RWPE2 (cell line): ENCODE results near the gene LIMS1.

Experiments used
- ATAC-seq: fragments of 200-7000 bp; cut with Tn5 transposase; 3 replicates; pipeline ENCODE4 v1.9.1; 2021; ENCODE audit warnings: low read depth
- DNase-seq: peaks from one replicate; pipeline ENCODE4 v3.0.0-alpha.2; 2020; ENCODE audit warnings: low spot score
- H3K27ac ChIP-seq: fragments of 450-650 bp; 2 replicates; pipeline ENCODE4 v1.5.1; 2017; ENCODE audit warnings: mild to moderate bottlenecking; ENCODE audit not compliant: poor library complexity, severe bottlenecking
- H3K27me3 ChIP-seq: fragments of 250-450 bp; sonication (Bioruptor Pico); 2 replicates; pipeline ENCODE4 v1.5.1; 2021; ENCODE audit warnings: mild to moderate bottlenecking, moderate library complexity; ENCODE audit not compliant: insufficient read depth, poor library complexity, severe bottlenecking
- H3K36me3 ChIP-seq: fragments of 250-450 bp; sonication (Bioruptor Pico); 2 replicates; pipeline ENCODE4 v1.5.1; 2020; ENCODE audit warnings: low read depth, mild to moderate bottlenecking, moderate library complexity
- H3K4me1 ChIP-seq: fragments of 250-450 bp; sonication (Bioruptor Pico); 2 replicates; pipeline ENCODE4 v1.5.1; 2021; ENCODE audit warnings: mild to moderate bottlenecking, moderate library complexity; ENCODE audit not compliant: insufficient read depth, poor library complexity, severe bottlenecking
- H3K4me3 ChIP-seq: fragments of 250-450 bp; sonication (Bioruptor Pico); 2 replicates; pipeline ENCODE4 v1.5.1; 2021; ENCODE audit warnings: mild to moderate bottlenecking, moderate library complexity; ENCODE audit not compliant: severe bottlenecking
- H3K9me3 ChIP-seq: fragments of 250-450 bp; sonication (Bioruptor Pico); 2 replicates; pipeline ENCODE4 v1.5.1; 2021; ENCODE audit warnings: mild to moderate bottlenecking, moderate library complexity; ENCODE audit not compliant: severe bottlenecking
- TF ChIP-seq, protein P1 (sequence below): fragments of 450-650 bp; IDR thresholded peaks from one replicate; pipeline ENCODE4 v1.5.1; 2017; ENCODE audit warnings: mild to moderate bottlenecking, moderate library complexity; ENCODE audit not compliant: poor library complexity, severe bottlenecking

Gene LIMS1

DNA sequence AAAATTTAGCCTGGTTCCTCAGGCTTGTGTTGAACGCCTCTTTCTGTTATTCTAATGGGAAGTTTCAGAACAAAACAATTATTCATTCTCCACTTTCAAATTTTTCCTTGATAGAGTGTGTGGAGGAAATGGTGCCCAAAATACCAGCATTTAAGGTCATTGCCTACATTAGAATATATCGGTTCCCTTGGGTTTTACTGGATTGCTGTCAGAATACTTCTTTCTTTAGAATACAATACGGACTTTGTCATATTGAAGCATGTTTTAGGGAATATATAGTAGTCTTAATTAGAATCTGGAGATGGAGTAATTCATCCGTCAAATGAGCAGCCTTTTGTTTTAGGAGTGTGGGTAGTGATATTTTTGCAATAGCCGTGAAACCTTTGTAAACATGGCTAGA is 13.3 kb downstream of the LIMS1 start:
- DNase-seq (no peak), ATAC-seq (no peak)
- H3K9me3 ChIP-seq, result no peaks in the 10 kb centered on the region
- no peaks in the 10 kb centered on the region for H3K4me1 ChIP-seq
- H3K27me3 ChIP-seq, result no peaks in the 10 kb centered on the region
- no peak overlapping the region for H3K4me3 ChIP-seq
- no peaks in the 10 kb centered on the region for H3K36me3 ChIP-seq
- TF ChIP-seq, protein P1, sequence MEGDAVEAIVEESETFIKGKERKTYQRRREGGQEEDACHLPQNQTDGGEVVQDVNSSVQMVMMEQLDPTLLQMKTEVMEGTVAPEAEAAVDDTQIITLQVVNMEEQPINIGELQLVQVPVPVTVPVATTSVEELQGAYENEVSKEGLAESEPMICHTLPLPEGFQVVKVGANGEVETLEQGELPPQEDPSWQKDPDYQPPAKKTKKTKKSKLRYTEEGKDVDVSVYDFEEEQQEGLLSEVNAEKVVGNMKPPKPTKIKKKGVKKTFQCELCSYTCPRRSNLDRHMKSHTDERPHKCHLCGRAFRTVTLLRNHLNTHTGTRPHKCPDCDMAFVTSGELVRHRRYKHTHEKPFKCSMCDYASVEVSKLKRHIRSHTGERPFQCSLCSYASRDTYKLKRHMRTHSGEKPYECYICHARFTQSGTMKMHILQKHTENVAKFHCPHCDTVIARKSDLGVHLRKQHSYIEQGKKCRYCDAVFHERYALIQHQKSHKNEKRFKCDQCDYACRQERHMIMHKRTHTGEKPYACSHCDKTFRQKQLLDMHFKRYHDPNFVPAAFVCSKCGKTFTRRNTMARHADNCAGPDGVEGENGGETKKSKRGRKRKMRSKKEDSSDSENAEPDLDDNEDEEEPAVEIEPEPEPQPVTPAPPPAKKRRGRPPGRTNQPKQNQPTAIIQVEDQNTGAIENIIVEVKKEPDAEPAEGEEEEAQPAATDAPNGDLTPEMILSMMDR, result no peak
- no peak overlapping the region for H3K27ac ChIP-seq

DNA sequence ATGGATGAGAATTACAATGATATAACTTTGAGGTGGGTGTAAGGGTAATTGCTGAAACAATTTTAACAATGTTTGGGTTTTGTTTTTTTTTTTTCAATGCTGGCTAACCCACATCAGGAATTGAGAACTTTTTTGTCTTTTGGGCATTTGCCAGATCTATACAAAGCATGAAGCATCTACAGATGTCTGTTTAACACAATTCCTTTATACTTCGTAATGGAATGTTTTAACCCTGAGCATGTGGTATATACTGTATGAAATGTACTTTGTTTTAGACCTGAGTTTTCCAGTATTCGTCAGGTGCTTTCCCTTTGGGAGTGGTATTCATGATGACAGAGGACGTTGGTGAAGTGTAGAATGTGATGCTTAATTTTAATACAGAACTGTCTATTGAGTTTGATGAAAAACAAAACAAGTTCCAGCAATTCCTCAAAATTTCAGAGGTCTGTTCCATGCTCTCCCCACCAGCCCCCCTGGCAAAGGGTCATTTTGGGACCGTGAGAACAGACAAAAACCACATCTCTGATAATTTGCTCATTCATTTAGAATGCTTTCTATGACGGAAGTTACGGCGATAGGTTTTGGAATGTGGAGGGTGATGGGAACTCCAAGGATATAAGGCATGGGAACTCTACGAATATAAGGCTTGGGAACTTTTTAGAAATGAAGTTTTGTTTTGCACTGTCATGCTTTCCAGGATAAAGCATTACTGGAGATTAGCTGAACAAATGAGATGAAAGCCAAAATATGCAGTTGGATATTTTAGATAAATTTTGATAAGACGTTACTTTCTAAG is 14.1 kb downstream of the LIMS1 start:
- no peak for ATAC-seq
- H3K36me3 ChIP-seq, result no peaks in the 10 kb centered on the region
- H3K4me1 ChIP-seq, result no peaks in the 10 kb centered on the region
- TF ChIP-seq, protein P1, result no peak
- no peak overlapping the region for H3K4me3 ChIP-seq
- H3K27ac ChIP-seq, result no peak overlapping the region
- H3K27me3 ChIP-seq, result no peaks in the 10 kb centered on the region
- no peak for DNase-seq
- H3K9me3 ChIP-seq, result no peaks in the 10 kb centered on the region

DNA sequence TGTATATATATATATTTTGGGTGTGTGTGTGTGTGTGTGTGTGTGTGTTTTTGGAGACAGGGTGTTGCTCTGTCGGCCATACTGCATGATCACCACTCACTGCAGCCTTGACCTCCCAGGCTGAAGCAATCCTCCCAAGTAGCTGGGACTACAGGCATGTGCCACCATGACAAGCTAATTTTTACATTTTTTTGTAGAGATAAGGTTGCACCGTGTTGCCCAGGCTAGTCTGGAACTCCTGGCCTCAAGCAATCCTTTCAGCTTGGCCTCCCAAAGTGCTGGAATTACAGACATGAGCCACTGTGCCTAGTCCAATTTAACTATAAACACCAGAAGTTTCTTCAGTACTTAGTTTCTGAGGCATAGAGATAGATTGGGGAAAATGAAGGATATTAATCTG is 18.3 kb downstream of the LIMS1 start:
- no peak for DNase-seq
- Histone ChIP-seq H3K9me3 (no peaks in the 10 kb centered on the region), H3K27me3 (no peaks in the 10 kb centered on the region), H3K27ac (no peak overlapping the region), H3K4me3 (no peak overlapping the region), H3K36me3 (no peaks in the 10 kb centered on the region), H3K4me1 (no peaks in the 10 kb centered on the region)
- TF ChIP-seq, protein P1, result no peak
- no peak for ATAC-seq

DNA sequence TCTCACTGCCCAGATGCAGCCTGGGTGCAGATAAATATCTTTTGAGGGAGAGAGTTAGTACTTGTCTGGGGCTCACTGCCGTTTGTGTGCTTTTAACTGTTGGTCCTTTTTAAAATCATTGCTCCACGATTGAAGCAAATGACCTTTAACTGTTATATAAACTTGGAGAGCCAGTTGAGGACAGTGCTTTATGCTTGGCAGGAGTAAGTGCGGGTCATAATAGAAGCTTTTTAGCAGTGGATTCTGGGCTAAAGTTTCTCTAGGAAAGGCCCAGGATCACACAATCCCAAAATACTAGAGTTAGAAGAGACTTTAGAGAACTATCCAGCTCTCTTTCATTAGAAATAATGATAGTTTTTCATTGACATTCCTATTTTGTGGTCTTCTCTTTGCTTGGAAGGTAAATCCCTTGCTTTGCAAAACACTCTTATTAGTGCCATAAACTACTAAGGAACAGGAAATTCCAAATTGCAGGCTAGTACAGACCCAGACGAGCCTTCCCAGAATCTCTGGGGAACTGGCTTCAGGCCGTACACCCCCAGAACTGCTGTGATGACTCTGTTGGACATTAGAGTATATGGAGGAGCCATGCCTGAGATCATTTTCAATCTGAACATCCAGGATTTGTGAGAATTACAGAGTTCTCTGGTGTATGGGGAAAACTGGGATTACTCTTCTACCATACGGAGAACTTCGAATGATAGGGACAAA is 19.1 kb downstream of the LIMS1 start:
- no peak for DNase-seq
- no peak for ATAC-seq
- Histone ChIP-seq H3K36me3 (no peaks in the 10 kb centered on the region), H3K9me3 (no peaks in the 10 kb centered on the region), H3K27me3 (no peaks in the 10 kb centered on the region), H3K27ac (no peak overlapping the region), H3K4me3 (no peak overlapping the region), H3K4me1 (no peaks in the 10 kb centered on the region)
- TF ChIP-seq, protein P1, result no peak

DNA sequence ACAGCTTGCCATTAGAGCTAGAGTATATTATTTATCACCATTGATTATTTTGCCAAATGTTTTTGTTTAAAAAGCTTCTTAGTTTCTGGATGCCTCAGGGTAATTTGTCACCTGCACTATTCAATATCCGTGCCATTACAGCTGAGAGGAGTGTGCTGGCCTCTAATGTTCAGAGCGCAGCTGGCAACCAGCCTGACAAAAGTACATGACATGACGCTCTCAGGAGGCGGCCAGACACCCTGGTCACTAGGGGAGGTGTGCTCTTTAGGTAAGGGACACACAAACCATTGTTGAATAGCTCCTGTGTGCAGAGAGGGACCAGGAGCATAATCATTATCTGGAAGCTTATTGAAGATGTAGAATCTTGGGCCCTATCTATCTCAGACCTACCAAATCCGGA is 20.3 kb downstream of the LIMS1 start:
- Histone ChIP-seq H3K27me3 (no peaks in the 10 kb centered on the region), H3K4me1 (no peaks in the 10 kb centered on the region), H3K27ac (no peak overlapping the region), H3K4me3 (no peak overlapping the region), H3K9me3 (no peaks in the 10 kb centered on the region), H3K36me3 (no peaks in the 10 kb centered on the region)
- TF ChIP-seq, protein P1, result no peak
- ATAC-seq (no peak), DNase-seq (no peak)
